HTERT RPE-1 (cell line): Measurements from ENCODE around the gene HEY2.

Experiments
- in situ Hi-C: fragments of 300-500 bp; cut with MboI; formaldehyde crosslinking; loops from 4 replicates; pipeline ENCODE4 v1.14.3; 2020; ENCODE audit warnings: low sequenced_read_pairs

The HEY2 gene

DNA sequence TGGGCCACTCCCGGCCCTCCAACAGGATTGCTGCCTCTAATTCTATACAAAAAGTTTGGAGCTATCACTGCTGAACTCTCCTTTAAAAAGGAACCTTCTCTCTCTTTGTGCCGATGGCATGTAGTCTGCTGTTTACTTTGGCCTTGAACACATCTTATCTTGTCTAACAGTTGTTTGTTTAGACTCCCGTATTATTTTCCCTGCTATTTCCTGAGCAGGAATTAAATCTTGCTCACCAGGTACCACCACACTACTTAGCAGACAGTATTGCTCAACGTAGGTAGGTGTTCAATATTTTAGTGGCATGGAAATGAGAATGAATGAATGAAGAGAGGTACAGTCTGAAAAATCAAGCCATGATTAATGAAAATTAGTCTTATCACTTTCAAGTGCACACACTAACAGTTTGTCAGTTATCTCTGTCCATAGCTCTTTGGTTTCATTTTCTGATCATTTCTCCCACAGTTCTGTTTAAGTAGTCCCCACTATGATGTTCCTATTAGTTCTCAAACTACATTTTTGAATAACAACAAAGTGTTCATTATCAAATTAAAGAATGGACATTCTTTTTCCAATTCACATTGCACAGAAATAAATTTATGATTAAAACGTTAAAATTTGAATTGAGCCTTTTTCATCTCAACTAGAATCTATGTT lies 6.8 kb upstream of the HEY2 start:
- in situ Hi-C loops, result no loop called here

GRCh38 chr6:125743604-125744003 lies 5.8 kb upstream of the HEY2 start:
- in situ Hi-C loops, result no loop called here

GRCh38 chr6:125745281-125746018 lies 4.0 kb upstream of the HEY2 start:
- in situ Hi-C loops, result no loop called here

DNA sequence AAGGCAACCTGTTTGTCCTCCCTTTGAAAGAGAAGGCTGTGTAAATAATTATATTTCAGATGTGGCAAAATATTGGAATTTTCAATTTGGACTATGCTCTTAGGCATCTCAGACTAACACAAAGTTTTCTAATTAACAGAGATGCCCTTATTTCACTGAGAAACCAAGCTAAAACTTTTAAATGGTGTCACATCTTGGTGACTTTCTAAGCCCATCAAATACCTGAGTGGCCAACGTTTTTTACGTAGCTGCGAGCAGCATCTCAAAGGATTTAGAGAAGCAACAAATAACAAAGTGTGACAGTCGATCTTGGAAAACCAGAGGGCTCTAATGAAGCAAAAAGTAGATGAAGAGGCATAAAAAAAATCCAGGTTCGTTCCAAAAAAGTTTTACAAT lies 3.4 kb upstream of the HEY2 start:
- in situ Hi-C loops, result no loop called here

GRCh38 chr6:125746731-125747588 lies 2.5 kb upstream of the HEY2 start:
- in situ Hi-C loops, result no loop called here

DNA sequence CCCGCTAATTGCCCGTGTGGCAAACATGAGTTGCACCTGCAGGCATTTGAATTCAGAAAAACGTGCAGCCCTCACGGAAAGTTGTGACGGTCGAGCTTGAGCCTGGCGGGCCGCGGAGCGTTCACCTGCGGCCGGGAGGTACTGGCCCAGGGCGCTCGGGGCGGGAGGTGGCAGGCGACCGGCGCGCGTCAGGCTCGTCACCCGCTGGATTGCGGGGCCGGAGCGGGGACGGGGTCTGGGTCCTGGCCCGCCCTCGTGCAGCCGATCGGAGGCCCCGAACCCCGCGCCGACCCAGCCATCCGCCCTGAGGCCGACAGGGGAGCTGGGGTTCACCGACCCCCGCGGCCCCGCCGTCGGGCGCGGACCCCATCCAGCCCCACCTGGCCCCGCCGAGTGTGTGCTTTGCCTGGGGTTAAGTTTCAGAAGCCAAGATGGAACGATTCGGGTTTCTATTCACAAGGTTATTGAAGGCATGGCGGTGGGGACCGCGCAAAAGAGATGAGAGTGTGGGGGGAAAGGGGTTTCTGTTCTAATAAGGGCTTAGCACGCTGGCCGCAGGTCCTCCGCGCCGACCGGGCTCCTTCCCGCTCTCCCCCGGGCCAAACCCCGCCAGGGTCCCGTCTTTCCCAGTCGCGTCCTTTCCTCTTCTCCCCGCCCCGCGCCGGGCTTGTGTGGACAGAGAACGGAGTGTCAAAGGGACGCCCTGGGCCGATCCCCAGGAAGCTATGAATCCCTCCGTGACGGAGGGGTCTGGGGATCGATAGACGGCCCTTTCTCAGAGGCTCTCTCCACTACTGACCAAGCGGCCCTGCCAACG lies 1.6 kb upstream of the HEY2 start:
- in situ Hi-C loops, result no loop called here

- in situ Hi-C loops, result no loop called here
Observed at GRCh38 chr6:125748406-125749172, 843 bp upstream of the HEY2 start.

DNA sequence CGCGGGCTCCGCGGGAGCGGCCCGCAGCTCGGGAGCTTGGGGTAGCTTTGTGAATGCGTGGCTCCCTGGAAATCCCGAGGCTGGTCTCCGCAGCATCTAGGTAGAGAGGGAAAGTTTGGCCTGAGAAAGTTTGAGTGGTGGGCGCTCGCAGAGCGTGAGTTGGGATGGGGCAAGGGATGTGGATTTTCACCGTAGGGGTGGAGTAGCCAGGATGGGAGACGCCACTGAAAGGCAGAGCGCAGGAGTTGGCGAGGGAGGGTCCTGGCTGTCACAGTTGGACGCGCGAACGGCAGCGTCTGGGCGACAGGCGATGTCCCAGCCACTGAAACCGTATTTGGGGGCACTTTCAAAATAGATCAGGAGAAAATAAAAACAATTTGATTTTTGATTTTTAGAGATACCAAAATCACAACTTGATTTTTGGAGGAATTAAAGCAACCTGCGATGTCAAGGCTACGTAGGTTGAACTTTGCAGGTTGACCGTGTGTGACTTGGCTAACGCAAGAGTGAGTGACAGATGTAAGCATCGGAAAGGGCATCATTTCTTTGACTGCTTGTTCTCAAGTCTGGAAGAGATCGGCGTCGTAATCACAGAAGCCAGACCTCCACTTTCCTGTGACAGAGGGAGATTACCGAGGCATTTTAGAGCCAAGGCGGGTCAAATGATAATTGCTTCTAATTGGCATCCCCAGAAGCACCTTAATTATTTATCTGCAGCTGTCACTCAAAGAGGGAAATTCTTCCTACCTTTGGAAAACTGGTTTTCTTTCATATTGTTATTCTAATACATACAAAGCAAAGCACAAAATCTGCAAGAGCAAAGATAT lies 646 bp downstream of the HEY2 start:
- in situ Hi-C loops, result loop anchor here (25.0 kb wide), 1 partner anchor 438 kb away; the partner anchor contains the start of gene HDDC2

DNA sequence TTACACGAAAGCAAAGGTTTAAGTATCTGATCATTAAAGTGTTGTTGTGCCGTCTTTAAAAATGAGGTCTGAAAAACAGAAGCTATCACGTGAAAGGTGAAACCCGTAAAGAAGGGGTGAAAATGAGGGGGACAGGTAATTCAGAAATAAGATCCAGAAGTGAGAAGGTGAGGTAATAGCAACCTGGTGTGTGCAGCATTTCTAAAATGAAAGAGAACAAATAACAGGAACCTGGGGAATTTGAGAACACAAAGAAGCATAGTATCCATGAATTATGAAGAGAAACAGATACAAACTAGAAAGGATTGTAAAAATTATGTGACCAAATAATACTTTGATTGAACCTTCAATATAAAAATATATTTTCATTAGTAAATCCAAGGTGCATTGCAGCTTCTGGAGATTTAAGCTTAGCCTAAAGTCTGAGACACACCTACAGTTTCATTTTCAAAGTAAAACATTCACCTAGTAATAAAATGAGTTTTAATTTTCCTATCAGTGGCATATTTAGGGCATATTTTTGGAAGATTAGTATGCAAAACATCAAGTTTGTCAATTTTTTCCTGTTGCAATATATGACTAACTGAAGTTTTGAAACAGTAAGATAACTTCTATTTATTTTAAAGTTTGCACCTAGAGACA lies 1.4 kb downstream of the HEY2 start:
- in situ Hi-C loops, result loop anchor here (25.0 kb wide), 1 partner anchor 439 kb away; the partner anchor contains the start of gene HDDC2

- in situ Hi-C loops, result loop anchor here (25.0 kb wide), 1 partner anchor 439 kb away; the partner anchor contains the start of gene HDDC2
Observed at GRCh38 chr6:125751334-125751916, 2.0 kb downstream of the HEY2 start.

DNA sequence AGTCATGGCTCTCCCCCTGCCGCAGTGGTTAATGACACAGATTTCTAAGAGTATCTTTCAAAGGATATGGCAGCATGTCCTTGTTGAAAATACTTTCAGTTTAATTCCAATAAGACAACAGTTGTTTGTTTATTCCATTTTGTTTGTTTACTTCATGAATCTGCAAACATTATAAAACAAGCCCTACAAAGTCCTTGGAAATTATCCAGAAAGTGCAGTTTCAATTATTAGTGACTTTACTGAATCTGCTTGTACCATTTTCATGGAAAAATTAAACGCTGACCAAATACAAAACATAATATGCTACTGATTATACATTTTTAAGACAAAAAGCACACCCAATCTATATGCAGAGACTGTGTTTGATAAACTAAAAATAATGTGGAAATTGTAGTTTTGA lies 3.3 kb downstream of the HEY2 start:
- in situ Hi-C loops, result loop anchor here (25.0 kb wide), 1 partner anchor 440 kb away; the partner anchor contains the start of gene HDDC2

GRCh38 chr6:125753218-125753936 lies 3.9 kb downstream of the HEY2 start:
- in situ Hi-C loops, result loop anchor here (25.0 kb wide), 1 partner anchor 441 kb away; the partner anchor contains the start of gene HDDC2

GRCh38 chr6:125753937-125754259 lies 4.5 kb downstream of the HEY2 start:
- in situ Hi-C loops, result loop anchor here (25.0 kb wide), 1 partner anchor 442 kb away; the partner anchor contains the start of gene HDDC2

DNA sequence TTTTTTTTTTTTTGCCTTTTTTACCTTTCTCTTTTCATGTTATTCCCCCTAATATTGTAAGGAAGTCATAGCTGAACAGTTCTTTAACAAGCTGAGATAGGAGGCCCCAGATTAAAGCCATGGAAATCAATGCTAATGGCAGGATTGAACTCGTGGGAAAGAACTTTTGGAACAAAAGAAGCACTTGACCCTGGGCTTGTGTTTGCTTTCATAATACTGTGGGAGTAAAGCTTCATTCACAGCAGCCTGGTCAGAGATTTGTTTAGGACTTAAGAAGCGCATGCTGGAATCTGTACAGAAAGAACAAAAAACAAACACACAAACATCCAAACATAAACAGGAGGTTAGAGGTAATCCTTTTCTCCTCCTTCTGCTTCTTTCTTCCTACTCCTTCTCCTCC lies 5.1 kb downstream of the HEY2 start:
- in situ Hi-C loops, result loop anchor here (25.0 kb wide), 1 partner anchor 442 kb away; the partner anchor contains the start of gene HDDC2

DNA sequence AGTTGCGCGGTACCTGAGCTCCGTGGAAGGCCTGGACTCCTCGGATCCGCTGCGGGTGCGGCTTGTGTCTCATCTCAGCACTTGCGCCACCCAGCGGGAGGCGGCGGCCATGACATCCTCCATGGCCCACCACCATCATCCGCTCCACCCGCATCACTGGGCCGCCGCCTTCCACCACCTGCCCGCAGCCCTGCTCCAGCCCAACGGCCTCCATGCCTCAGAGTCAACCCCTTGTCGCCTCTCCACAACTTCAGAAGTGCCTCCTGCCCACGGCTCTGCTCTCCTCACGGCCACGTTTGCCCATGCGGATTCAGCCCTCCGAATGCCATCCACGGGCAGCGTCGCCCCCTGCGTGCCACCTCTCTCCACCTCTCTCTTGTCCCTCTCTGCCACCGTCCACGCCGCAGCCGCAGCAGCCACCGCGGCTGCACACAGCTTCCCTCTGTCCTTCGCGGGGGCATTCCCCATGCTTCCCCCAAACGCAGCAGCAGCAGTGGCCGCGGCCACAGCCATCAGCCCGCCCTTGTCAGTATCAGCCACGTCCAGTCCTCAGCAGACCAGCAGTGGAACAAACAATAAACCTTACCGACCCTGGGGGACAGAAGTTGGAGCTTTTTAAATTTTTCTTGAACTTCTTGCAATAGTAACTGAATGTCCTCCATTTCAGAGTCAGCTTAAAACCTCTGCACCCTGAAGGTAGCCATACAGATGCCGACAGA lies 9.9 kb downstream of the HEY2 start:
- in situ Hi-C loops, result loop anchor here (25.0 kb wide), 1 partner anchor 447 kb away; the partner anchor contains the start of gene HDDC2

GRCh38 chr6:125759959-125760457 lies 10.6 kb downstream of the HEY2 start:
- in situ Hi-C loops, result loop anchor here (25.0 kb wide), 1 partner anchor 448 kb away; the partner anchor contains the start of gene HDDC2
